HEK293 (cell line): ENCODE data around the gene RIPOR3.

Source experiments
- CTCF ChIA-PET: fragments of 350-600 bp; formaldehyde crosslinking; extraction: SDS; loops from one replicate; lab custom pipeline; 2021; ENCODE audit warnings: antibody characterized with exemption; lab: Yijun Ruan, JAX
- POLR2A ChIA-PET: fragments of 300-600 bp; formaldehyde crosslinking; extraction: SDS; loops from one replicate; lab custom pipeline; 2020; ENCODE audit warnings: antibody characterized with exemption, inconsistent platforms; lab: Yijun Ruan, JAX
- H3K27ac ChIP-seq: fragments of 200-500 bp; sonication (Bioruptor generic); 2 replicates; pipeline ENCODE4 v1.5.1; 2014; ENCODE audit warnings: low read depth, low read length, control low read depth, inconsistent platforms; ENCODE audit errors: extremely low read depth
- H3K36me3 ChIP-seq, 2 experiments: fragments of 200-500 bp in 1 of 2; sonication (Bioruptor generic) in 1 of 2; 1 replicate in 1 of 2; 2 replicates in 1 of 2; pipeline ENCODE4 v1.5.1; 2014 to 2017; ENCODE audit warnings: inconsistent platforms in 2 of 2, low read length in 2 of 2; ENCODE audit not compliant: control insufficient read depth in 2 of 2, insufficient read depth in 1 of 2
- H3K4me1 ChIP-seq: fragments of 200-500 bp; sonication (Bioruptor generic); 2 replicates; pipeline ENCODE4 v1.5.1; 2014; ENCODE audit warnings: mild to moderate bottlenecking, low read length, inconsistent platforms; ENCODE audit not compliant: control insufficient read depth, insufficient read depth
- H3K4me3 ChIP-seq: 2 replicates; pipeline ENCODE4 v1.5.1; 2011; ENCODE audit warnings: low read depth, mild to moderate bottlenecking, control low read depth, low read length, moderate library complexity
- H3K9me3 ChIP-seq: fragments of 200-500 bp; sonication (Bioruptor generic); 2 replicates; pipeline ENCODE4 v1.5.1; 2014; ENCODE audit warnings: low read depth, low read length, inconsistent platforms; ENCODE audit not compliant: control insufficient read depth, insufficient read depth
- CTCF ChIP-seq: fragments of 450-650 bp; formaldehyde crosslinking; IDR thresholded peaks from 2 replicates; pipeline ENCODE4 v1.5.1; 2016; ENCODE audit warnings: missing biosample characterization, missing genetic modification characterization
- EGR2 ChIP-seq: fragments of 450-650 bp; formaldehyde crosslinking; IDR thresholded peaks from 2 replicates; pipeline ENCODE4 v1.5.1; 2016; ENCODE audit warnings: low read depth, missing biosample characterization, missing genetic modification characterization
- GLIS2 ChIP-seq: fragments of 450-650 bp; formaldehyde crosslinking; IDR thresholded peaks from 2 replicates; pipeline ENCODE4 v1.5.1; 2016; ENCODE audit warnings: missing biosample characterization, missing genetic modification characterization
- IKZF3 ChIP-seq: fragments of 450-650 bp; IDR thresholded peaks from 2 replicates; pipeline ENCODE4 v1.5.0; 2018; ENCODE audit warnings: missing biosample characterization, mild to moderate bottlenecking, missing genetic modification characterization, moderate library complexity
- KLF7 ChIP-seq: fragments of 450-650 bp; formaldehyde crosslinking; IDR thresholded peaks from 2 replicates; pipeline ENCODE4 v1.5.1; 2016; ENCODE audit warnings: missing biosample characterization, missing genetic modification characterization, borderline replicate concordance
- MEIS1 ChIP-seq: sonication (generic); formaldehyde crosslinking; IDR thresholded peaks from 2 replicates; pipeline ENCODE4 v1.8.1; 2022; ENCODE audit warnings: missing genetic modification reagents, mild to moderate bottlenecking, borderline replicate concordance
- MZF1 ChIP-seq: fragments of 450-650 bp; formaldehyde crosslinking; IDR thresholded peaks from 2 replicates; pipeline ENCODE4 v1.5.1; 2017; ENCODE audit warnings: missing biosample characterization, missing genetic modification characterization, borderline replicate concordance
- PRDM10 ChIP-seq: fragments of 450-650 bp; formaldehyde crosslinking; IDR thresholded peaks from 2 replicates; pipeline ENCODE4 v1.5.1; 2016; ENCODE audit warnings: missing biosample characterization, missing genetic modification characterization
- SP2 ChIP-seq: fragments of 450-650 bp; formaldehyde crosslinking; IDR thresholded peaks from 2 replicates; pipeline ENCODE4 v1.5.1; 2016; ENCODE audit warnings: missing biosample characterization, missing genetic modification characterization
- WT1 ChIP-seq: fragments of 450-650 bp; formaldehyde crosslinking; IDR thresholded peaks from 2 replicates; pipeline ENCODE4 v1.5.1; 2016; ENCODE audit warnings: missing biosample characterization, missing genetic modification characterization
- ZBTB44 ChIP-seq: fragments of 450-650 bp; IDR thresholded peaks from 2 replicates; pipeline ENCODE4 v1.5.1; 2018; ENCODE audit warnings: missing biosample characterization, mild to moderate bottlenecking, missing genetic modification characterization
- ZEB2 ChIP-seq: fragments of 450-650 bp; formaldehyde crosslinking; IDR thresholded peaks from 2 replicates; pipeline ENCODE4 v1.5.1; 2016; ENCODE audit warnings: missing biosample characterization, missing genetic modification characterization
- ZNF114 ChIP-seq: fragments of 450-650 bp; formaldehyde crosslinking; IDR thresholded peaks from 2 replicates; pipeline ENCODE4 v1.5.0; 2017; ENCODE audit warnings: missing biosample characterization, missing genetic modification characterization
- ZNF132 ChIP-seq: fragments of 450-650 bp; formaldehyde crosslinking; IDR thresholded peaks from 2 replicates; pipeline ENCODE4 v1.5.1; 2017; ENCODE audit warnings: missing biosample characterization, missing genetic modification characterization, borderline replicate concordance
- ZNF221 ChIP-seq: fragments of 450-650 bp; formaldehyde crosslinking; IDR thresholded peaks from 2 replicates; pipeline ENCODE4 v1.5.1; 2017; ENCODE audit warnings: missing biosample characterization, missing genetic modification characterization, borderline replicate concordance
- ZNF292 ChIP-seq: fragments of 450-650 bp; formaldehyde crosslinking; IDR thresholded peaks from 2 replicates; pipeline ENCODE4 v1.5.1; 2016; ENCODE audit warnings: low read depth, missing biosample characterization, missing genetic modification characterization, borderline replicate concordance
- ZNF362 ChIP-seq: fragments of 450-650 bp; formaldehyde crosslinking; IDR thresholded peaks from 2 replicates; pipeline ENCODE4 v1.5.1; 2016; ENCODE audit warnings: missing biosample characterization, missing genetic modification characterization
- ZNF391 ChIP-seq: fragments of 450-650 bp; formaldehyde crosslinking; IDR thresholded peaks from 2 replicates; pipeline ENCODE4 v1.5.1; 2016; ENCODE audit warnings: low read depth, missing biosample characterization, missing genetic modification characterization, borderline replicate concordance
- ZNF394 ChIP-seq: fragments of 450-650 bp; formaldehyde crosslinking; IDR thresholded peaks from 2 replicates; pipeline ENCODE4 v1.5.1; 2016; ENCODE audit warnings: missing biosample characterization, missing genetic modification characterization, mild to moderate bottlenecking, moderate library complexity, borderline replicate concordance
- ZNF398 ChIP-seq: fragments of 450-650 bp; formaldehyde crosslinking; IDR thresholded peaks from 2 replicates; pipeline ENCODE4 v1.5.1; 2017; ENCODE audit warnings: missing biosample characterization, missing genetic modification characterization
- ZNF488 ChIP-seq: fragments of 450-650 bp; formaldehyde crosslinking; IDR thresholded peaks from 2 replicates; pipeline ENCODE4 v1.5.1; 2016; ENCODE audit warnings: missing biosample characterization, missing genetic modification characterization
- ZNF521 ChIP-seq: fragments of 450-650 bp; formaldehyde crosslinking; IDR thresholded peaks from 2 replicates; pipeline ENCODE4 v1.5.1; 2017; ENCODE audit warnings: missing biosample characterization, mild to moderate bottlenecking, missing genetic modification characterization
- ZNF549 ChIP-seq: fragments of 450-650 bp; IDR thresholded peaks from 2 replicates; pipeline ENCODE4 v1.5.1; 2018; ENCODE audit warnings: missing biosample characterization, missing genetic modification characterization, mild to moderate bottlenecking, inconsistent platforms, moderate library complexity
- ZNF571 ChIP-seq: fragments of 450-650 bp; formaldehyde crosslinking; IDR thresholded peaks from 2 replicates; pipeline ENCODE4 v1.5.0; 2017; ENCODE audit warnings: missing biosample characterization, missing genetic modification characterization
- ZNF596 ChIP-seq: fragments of 450-650 bp; IDR thresholded peaks from 2 replicates; pipeline ENCODE4 v1.5.0; 2018; ENCODE audit warnings: missing biosample characterization, mild to moderate bottlenecking, missing genetic modification characterization, moderate library complexity
- ZNF658 ChIP-seq: fragments of 450-650 bp; formaldehyde crosslinking; IDR thresholded peaks from 2 replicates; pipeline ENCODE4; 2016; ENCODE audit warnings: missing biosample characterization, missing genetic modification characterization
- ZNF785 ChIP-seq: fragments of 450-650 bp; formaldehyde crosslinking; IDR thresholded peaks from 2 replicates; pipeline ENCODE4 v1.5.1; 2016; ENCODE audit warnings: missing biosample characterization, missing genetic modification characterization

The RIPOR3 gene

GRCh38 chr20:50580016-50580747 is 111.2 kb downstream of the RIPOR3 start:
- H3K9me3 ChIP-seq = no peaks in the 10 kb centered on the region
- POLR2A ChIA-PET = no interaction called here
- H3K4me3 ChIP-seq = no peak overlapping the region
- H3K4me1 ChIP-seq = no peaks in the 10 kb centered on the region
- H3K36me3 ChIP-seq = peaks cover 3 to 88% of the 10 kb centered on the region in 2 experiments; a peak in 1 of 3 replicates
- CTCF ChIA-PET = interaction anchor here (0.6 to 1.9 kb wide), 18 partner anchors 10 to 401 kb away, joined by 3 to 9 read pairs (median 4); no protein-coding TSS in a partner anchor
- no peak overlapping the region for H3K27ac ChIP-seq
- peak; percentile 90 for TF ChIP-seq CTCF (tag by site-specific recombination)
- no peak for TF ChIP-seq ZNF596 (tag by site-specific recombination)
- no peak for TF ChIP-seq ZNF488
- TF ChIP-seq ZNF391 (tag by site-specific recombination) = no peak
- TF ChIP-seq KLF7 = no peak
- TF ChIP-seq PRDM10 = no peak
- no peak for TF ChIP-seq WT1
- 0 out of 2 replicates have a peak, but pooled peaks have one; percentile 10 for TF ChIP-seq IKZF3 (tag by site-specific recombination)
- TF ChIP-seq ZBTB44 (tag by site-specific recombination) = no peak
- TF ChIP-seq ZNF398 = no peak
- TF ChIP-seq SP2 (tag by site-specific recombination) = no peak
- TF ChIP-seq ZNF132 (tag by site-specific recombination) = no peak
- TF ChIP-seq ZNF292 = no peak
- TF ChIP-seq MEIS1 = no peak
- peak; percentile 70 for TF ChIP-seq GLIS2 (tag by site-specific recombination)
- no peak for TF ChIP-seq ZNF658 (tag by site-specific recombination)
- TF ChIP-seq ZNF221 (tag by site-specific recombination) = no peak
- TF ChIP-seq ZNF521 (tag by site-specific recombination) = no peak
- no peak for TF ChIP-seq ZNF785 (tag by site-specific recombination)
- no peak for TF ChIP-seq MZF1 (tag by site-specific recombination)
- no peak for TF ChIP-seq ZNF394 (tag by site-specific recombination)
- TF ChIP-seq ZNF571 = no peak
- no peak for TF ChIP-seq ZEB2 (tag by site-specific recombination)
- no peak for TF ChIP-seq ZNF362 (tag by site-specific recombination)
- TF ChIP-seq EGR2 = no peak
- no peak for TF ChIP-seq ZNF114 (tag by site-specific recombination)
- TF ChIP-seq ZNF549 (tag by site-specific recombination) = no peak
